Mucosa of rectum (tissue), 2 donors: Measurements from ENCODE around the gene DENND4B.
A peak's percentile ranks its signal among the peaks of the same experiment; 100 is the strongest.

Experiments used
- H3K27ac ChIP-seq, 2 donors: one replicate each; pipeline ENCODE4 v1.7.0; 2013; ENCODE audit warnings: inconsistent platforms in 2 of 2, low read depth in 2 of 2, low read length in 2 of 2
- H3K27me3 ChIP-seq, 2 donors: one replicate each; pipeline ENCODE4 v1.7.0; 2013; ENCODE audit warnings: low read length in 2 of 2; ENCODE audit not compliant: control insufficient read depth in 2 of 2, insufficient read depth in 2 of 2
- H3K36me3 ChIP-seq, 2 donors: one replicate each; pipeline ENCODE4 v1.7.0; 2013; ENCODE audit warnings: low read length in 2 of 2; ENCODE audit not compliant: control insufficient read depth in 2 of 2, insufficient read depth in 2 of 2
- H3K4me1 ChIP-seq, 2 donors: one replicate each; pipeline ENCODE4 v1.7.0; 2013; ENCODE audit warnings: low read length in 2 of 2, mild to moderate bottlenecking in 1 of 2; ENCODE audit not compliant: control insufficient read depth in 2 of 2, insufficient read depth in 2 of 2
- H3K4me3 ChIP-seq, 2 donors: one replicate each; pipeline ENCODE4 v1.7.0; 2013; ENCODE audit warnings: low read length in 2 of 2
- H3K9ac ChIP-seq, 2 donors: one replicate each; pipeline ENCODE4 v1.7.0; 2013; ENCODE audit warnings: low read length in 2 of 2, low read depth in 1 of 2, mild to moderate bottlenecking in 1 of 2
- H3K9me3 ChIP-seq, 2 donors: one replicate each; pipeline ENCODE4 v1.7.0; 2013; ENCODE audit warnings: low read length in 2 of 2; ENCODE audit not compliant: control insufficient read depth in 2 of 2
- donor health status: healthy.
- donor health status: Normal muscosa, but diverticular disease.

The DENND4B gene

DNA sequence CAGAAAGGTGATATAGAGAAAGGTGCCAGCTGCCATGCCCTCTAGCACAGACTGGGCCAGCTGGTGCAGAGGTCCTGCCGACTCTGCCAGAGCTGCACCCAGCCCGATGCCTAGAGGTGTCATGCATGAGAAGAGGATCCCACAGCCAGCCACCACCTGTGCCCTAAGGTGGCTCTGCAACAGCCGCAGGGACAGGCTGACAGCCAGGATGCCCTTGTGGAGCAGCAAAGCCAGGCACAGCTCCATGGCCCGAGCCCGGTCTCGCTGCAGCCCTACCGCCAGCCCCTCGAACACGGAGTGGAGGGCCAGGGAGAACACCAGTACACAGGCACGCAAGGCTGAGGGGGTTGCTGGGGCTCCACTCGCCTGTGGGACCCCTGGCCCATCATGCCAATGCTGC is 13.7 kb upstream of the DENND4B start:
- no peaks in the 10 kb centered on the region for H3K9me3 ChIP-seq
- no peak overlapping the region for H3K9ac ChIP-seq
- H3K4me3 ChIP-seq = no peak overlapping the region
- peaks cover 38 to 49% of the 10 kb centered on the region in 2 donors for H3K4me1 ChIP-seq
- no peaks in the 10 kb centered on the region for H3K27me3 ChIP-seq
- H3K36me3 ChIP-seq = peaks cover 6 to 10% of the 10 kb centered on the region in 2 donors
- H3K27ac ChIP-seq = no peak overlapping the region

DNA sequence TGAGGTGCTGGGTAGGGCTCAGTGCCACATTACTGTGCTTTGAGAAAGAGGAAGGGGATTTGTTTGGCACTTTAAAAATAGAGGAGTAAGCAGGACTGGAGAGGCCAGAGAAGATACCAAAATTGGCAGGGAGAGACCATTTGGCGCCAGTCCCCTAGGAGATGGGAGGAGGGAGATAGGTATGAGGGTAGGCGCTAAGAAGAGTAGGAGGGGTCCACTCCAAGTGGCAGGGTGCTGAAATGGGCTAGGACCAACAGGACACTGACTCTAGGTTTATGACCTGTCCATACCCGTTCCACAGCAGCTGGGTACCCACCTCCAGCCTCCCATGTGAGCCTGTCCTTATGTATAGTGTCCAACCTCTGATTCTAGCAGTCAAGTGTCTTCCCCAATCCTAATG is 12.9 kb upstream of the DENND4B start:
- peak overlapping the region in 1 of 2 donors; percentile 33 for H3K9ac ChIP-seq
- H3K4me3 ChIP-seq = no peak overlapping the region
- no peaks in the 10 kb centered on the region for H3K27me3 ChIP-seq
- H3K36me3 ChIP-seq = peaks cover 9 to 15% of the 10 kb centered on the region in 2 donors
- peak overlapping the region; percentile 50 to 95 for H3K27ac ChIP-seq
- H3K4me1 ChIP-seq = peaks cover 38 to 49% of the 10 kb centered on the region in 2 donors
- H3K9me3 ChIP-seq = no peaks in the 10 kb centered on the region

GRCh38 chr1:153958961-153959260 is 12.4 kb upstream of the DENND4B start:
- peak overlapping the region; percentile 62 to 95 for H3K27ac ChIP-seq
- H3K27me3 ChIP-seq = no peaks in the 10 kb centered on the region
- peak overlapping the region; percentile 33 to 44 for H3K9ac ChIP-seq
- H3K36me3 ChIP-seq = peaks cover 12 to 20% of the 10 kb centered on the region in 2 donors
- no peaks in the 10 kb centered on the region for H3K9me3 ChIP-seq
- H3K4me1 ChIP-seq = peaks cover 32 to 45% of the 10 kb centered on the region in 2 donors
- peak overlapping the region; percentile 82 to 98 for H3K4me3 ChIP-seq

GRCh38 chr1:153958111-153958960 is 11.8 kb upstream of the DENND4B start, which contains the start of gene CRTC2:
Gene CRTC2, minus strand, starts transcription at chr1:153958612. Its CDS starts 115 bp downstream, at chr1:153958497.
- Histone ChIP-seq H3K36me3 (peaks cover 12 to 26% of the 10 kb centered on the region in 2 donors), H3K4me3 (peak within 1 kb of the TSS; percentile 82 to 98), H3K9me3 (no peaks in the 10 kb centered on the region), H3K27me3 (no peaks in the 10 kb centered on the region), H3K9ac (peak within 1 kb of the TSS; percentile 87 to 94), H3K27ac (peak within 1 kb of the TSS; percentile 93 to 95), H3K4me1 (peaks cover 31 to 45% of the 10 kb centered on the region in 2 donors)

DNA sequence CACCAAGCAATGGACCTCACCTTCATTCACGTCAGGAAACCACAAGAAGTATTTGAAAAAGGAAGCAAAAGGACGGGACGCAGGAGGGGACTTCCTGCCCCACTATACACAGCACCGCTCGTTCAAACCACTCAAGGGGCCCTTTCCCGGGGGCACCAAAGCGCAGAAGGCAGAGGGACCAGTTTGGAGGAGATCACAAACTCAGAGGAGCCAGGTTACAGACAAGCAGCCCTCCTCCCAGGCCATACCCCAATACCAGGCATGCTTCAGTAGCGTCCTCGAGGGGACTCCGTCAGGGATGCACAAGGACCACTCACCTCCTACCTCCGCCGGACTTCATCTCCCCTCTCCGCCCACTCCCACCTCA is 11.2 kb upstream of the DENND4B start:
- Histone ChIP-seq H3K9ac (peak overlapping the region; percentile 87 to 94), H3K27ac (peak overlapping the region; percentile 93 to 95), H3K4me1 (peaks cover 26 to 41% of the 10 kb centered on the region in 2 donors), H3K9me3 (no peaks in the 10 kb centered on the region), H3K36me3 (peaks cover 13 to 29% of the 10 kb centered on the region in 2 donors), H3K4me3 (peak overlapping the region; percentile 82 to 98), H3K27me3 (no peaks in the 10 kb centered on the region)

DNA sequence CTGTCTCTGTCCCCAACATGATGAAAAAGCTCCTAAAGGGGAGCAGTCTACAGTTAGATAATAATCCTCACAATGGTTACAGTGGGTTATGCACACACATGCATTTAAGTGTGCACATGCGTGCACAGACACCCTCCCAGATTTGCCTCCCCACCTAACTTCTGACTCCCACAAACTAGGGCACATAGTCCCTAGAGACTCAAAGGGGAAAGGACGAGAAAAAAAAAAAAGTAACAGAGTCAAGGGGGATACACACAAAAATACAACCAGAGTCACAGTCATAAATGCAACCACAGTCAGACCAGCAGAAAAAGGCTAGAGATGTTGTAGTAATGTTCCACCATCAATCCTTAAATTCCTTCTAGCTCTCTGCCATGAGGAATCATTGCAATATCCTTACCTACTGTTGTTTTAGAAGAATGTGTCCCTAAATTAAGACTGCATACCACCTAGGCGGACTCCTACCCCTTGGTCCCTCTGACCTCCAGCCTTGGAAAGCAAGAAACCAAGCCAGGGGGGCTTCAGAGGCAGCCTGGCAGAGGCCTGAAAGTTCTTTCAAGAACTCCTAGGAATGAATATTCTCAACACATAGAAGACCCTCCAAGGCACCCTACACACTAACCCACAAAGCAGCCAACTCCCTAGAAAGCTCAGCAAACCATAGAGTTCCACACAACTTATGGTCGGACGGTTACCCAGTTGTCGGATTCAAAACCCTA is 10.6 kb upstream of the DENND4B start:
- Histone ChIP-seq H3K4me1 (peaks cover 20 to 35% of the 10 kb centered on the region in 2 donors), H3K9ac (peak overlapping the region; percentile 87 to 94), H3K9me3 (no peaks in the 10 kb centered on the region), H3K36me3 (peaks cover 18 to 35% of the 10 kb centered on the region in 2 donors), H3K4me3 (peak overlapping the region; percentile 82 to 98), H3K27ac (peak overlapping the region in 1 of 2 donors; percentile 95), H3K27me3 (no peaks in the 10 kb centered on the region)

DNA sequence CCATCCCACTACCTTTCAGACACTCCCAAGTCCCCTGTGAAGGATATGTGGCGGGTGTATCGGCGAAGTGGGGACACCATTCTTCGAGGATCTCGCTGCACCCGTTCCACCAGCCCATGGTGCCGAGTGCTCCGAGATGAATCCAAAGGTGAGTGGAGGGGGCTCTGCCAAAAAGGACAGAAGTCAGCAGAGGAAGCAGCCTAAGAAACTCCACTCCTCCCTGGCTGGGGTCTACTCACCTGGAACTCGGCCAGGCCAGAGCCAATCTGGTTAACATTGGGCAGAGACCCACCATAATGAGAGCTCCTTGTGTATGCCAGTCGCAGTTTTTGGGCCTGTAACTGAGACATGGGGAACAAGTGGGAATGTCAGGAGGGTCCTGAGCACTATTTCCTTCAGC is 8.3 kb upstream of the DENND4B start:
- no peak overlapping the region for H3K27ac ChIP-seq
- no peak overlapping the region for H3K9ac ChIP-seq
- H3K36me3 ChIP-seq = peaks cover 34 to 51% of the 10 kb centered on the region in 2 donors
- H3K4me1 ChIP-seq = peaks cover 16 to 27% of the 10 kb centered on the region in 2 donors
- H3K9me3 ChIP-seq = no peaks in the 10 kb centered on the region
- no peak overlapping the region for H3K4me3 ChIP-seq
- no peaks in the 10 kb centered on the region for H3K27me3 ChIP-seq

DNA sequence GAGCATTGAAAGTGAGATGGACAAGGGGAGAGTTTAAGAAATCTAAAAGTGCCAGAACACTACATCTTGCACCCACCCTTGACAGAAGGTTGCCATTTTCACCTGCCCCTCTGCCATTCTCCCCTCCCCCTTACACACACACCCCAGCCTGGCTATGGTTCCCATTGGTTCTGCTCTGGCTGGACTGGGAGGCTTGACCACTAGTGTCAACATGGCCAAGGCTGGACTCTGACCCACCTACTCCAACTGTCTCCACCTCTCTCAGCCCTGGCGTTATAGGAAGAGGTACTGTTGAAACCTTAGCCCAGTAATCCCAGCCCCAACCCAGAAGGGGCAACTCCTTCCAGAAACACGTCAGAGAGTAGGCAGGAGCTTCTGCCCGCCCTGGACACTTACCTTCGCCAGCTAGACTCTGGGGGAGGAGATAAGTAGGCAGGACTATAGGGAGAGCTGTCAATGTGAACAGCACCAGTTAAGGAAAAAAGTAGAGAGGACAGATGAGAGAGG is 7.4 kb upstream of the DENND4B start:
- Histone ChIP-seq H3K27me3 (no peaks in the 10 kb centered on the region), H3K36me3 (peaks cover 39 to 50% of the 10 kb centered on the region in 2 donors), H3K4me1 (peaks cover 16 to 23% of the 10 kb centered on the region in 2 donors), H3K27ac (no peak overlapping the region), H3K9me3 (no peaks in the 10 kb centered on the region), H3K9ac (no peak overlapping the region), H3K4me3 (no peak overlapping the region)

GRCh38 chr1:153951801-153952200 is 5.3 kb upstream of the DENND4B start:
- Histone ChIP-seq H3K27ac (no peak overlapping the region), H3K4me3 (no peak overlapping the region), H3K36me3 (peaks cover 49 to 64% of the 10 kb centered on the region in 2 donors), H3K9me3 (no peaks in the 10 kb centered on the region), H3K9ac (no peak overlapping the region), H3K4me1 (peaks cover 11 to 14% of the 10 kb centered on the region in 2 donors), H3K27me3 (no peaks in the 10 kb centered on the region)

GRCh38 chr1:153951183-153951582 is 4.7 kb upstream of the DENND4B start:
- no peaks in the 10 kb centered on the region for H3K9me3 ChIP-seq
- no peak overlapping the region for H3K9ac ChIP-seq
- H3K4me1 ChIP-seq = peaks cover 10 to 11% of the 10 kb centered on the region in 2 donors
- H3K36me3 ChIP-seq = peaks cover 49 to 64% of the 10 kb centered on the region in 2 donors
- no peak overlapping the region for H3K4me3 ChIP-seq
- H3K27ac ChIP-seq = no peak overlapping the region
- H3K27me3 ChIP-seq = no peaks in the 10 kb centered on the region
